GM12892 (cell line): Measurements from ENCODE around the gene MAP2K3.
"Not testable (repeated sequence)": the region's sequence is repeated elsewhere in the genome, so short reads cannot be mapped to it uniquely, and the experiment has no call there.

Source experiments
- POLR2A ChIP-seq: IDR thresholded peaks from 2 replicates; pipeline ENCODE4 v1.6.1; 2011; ENCODE audit warnings: low read depth, low read length, control low read depth
- POLR2AphosphoS5 ChIP-seq: IDR thresholded peaks from 2 replicates; pipeline ENCODE4 v1.6.1; 2011; ENCODE audit warnings: low read depth, low read length, control low read depth
- TAF1 ChIP-seq: IDR thresholded peaks from 2 replicates; pipeline ENCODE4 v1.6.1; 2011; ENCODE audit warnings: low read depth, mild to moderate bottlenecking, control low read depth, low read length, borderline replicate concordance

- not testable (repeated sequence) for TF ChIP-seq POLR2A, POLR2AphosphoS5, TAF1
Observed at GRCh38 chr17:21315246-21316000, 30.9 kb downstream of the MAP2K3 start.
